Calu3 (cell line): ENCODE data around the gene TFB2M. TPM values are rescaled to one million over a fixed set of nuclear protein-coding genes. Genes with fewer than 3 reads are reported as not detected.

Source experiments
- BruUV-seq: library from RNA; stranded (reverse); fragments of 400-500 nt; replicated peaks from 2 replicates; lab custom pipeline; 2021; lab: Mats Ljungman, UMichigan
- CTCF ChIA-PET: fragments of 300-600 bp; sonication (Branson Sonifier 250); formaldehyde crosslinking; loops from one replicate; lab custom pipeline; 2022; ENCODE audit warnings: antibody characterized with exemption; lab: Charles Lee
- DNase-seq: peaks from one replicate; pipeline ENCODE4 v3.0.0; 2022
- H3K27ac Mint-ChIP-seq: one replicate; pipeline ENCODE4 v1.8.0; 2022; ENCODE audit warnings: mixed read lengths; ENCODE audit not compliant: unreplicated experiment
- H3K27me3 Mint-ChIP-seq: one replicate; pipeline ENCODE4 v1.8.0; 2022; ENCODE audit warnings: mixed read lengths; ENCODE audit not compliant: unreplicated experiment
- H3K36me3 Mint-ChIP-seq: one replicate; pipeline ENCODE4 v1.8.0; 2022; ENCODE audit warnings: mild to moderate bottlenecking, moderate library complexity, mixed read lengths; ENCODE audit not compliant: insufficient read depth, unreplicated experiment
- H3K4me1 Mint-ChIP-seq: one replicate; pipeline ENCODE4 v1.8.0; 2022; ENCODE audit warnings: mild to moderate bottlenecking, low read depth, mixed read lengths; ENCODE audit not compliant: unreplicated experiment
- H3K4me3 Mint-ChIP-seq: one replicate; pipeline ENCODE4 v1.8.0; 2022; ENCODE audit warnings: mild to moderate bottlenecking, low read depth, moderate library complexity, mixed read lengths; ENCODE audit not compliant: unreplicated experiment
- H3K9me3 Mint-ChIP-seq: one replicate; pipeline ENCODE4 v1.8.0; 2022; ENCODE audit warnings: low read depth, mixed read lengths; ENCODE audit not compliant: unreplicated experiment
- intact Hi-C: fragments of 100-400 bp; cut with micrococcal nuclease; formaldehyde crosslinking; loops from one replicate; pipeline ENCODE4 v1.10.0; 2022; ENCODE audit not compliant: unreplicated experiment
- total RNA-seq: library from RNA; stranded (reverse); gene quantifications from 2 replicates; pipeline ENCODE4 v1.2.3, GENCODE V29; 2022
- TF ChIP-seq, protein P1 (sequence below): fragments of 200-600 bp; IDR thresholded peaks from one replicate; pipeline ENCODE4 v1.8.0; 2022; ENCODE audit warnings: antibody characterized with exemption; ENCODE audit not compliant: unreplicated experiment

The TFB2M gene
- total RNA-seq, 1 experiment from 2014 or later: 23.0 TPM

DNA sequence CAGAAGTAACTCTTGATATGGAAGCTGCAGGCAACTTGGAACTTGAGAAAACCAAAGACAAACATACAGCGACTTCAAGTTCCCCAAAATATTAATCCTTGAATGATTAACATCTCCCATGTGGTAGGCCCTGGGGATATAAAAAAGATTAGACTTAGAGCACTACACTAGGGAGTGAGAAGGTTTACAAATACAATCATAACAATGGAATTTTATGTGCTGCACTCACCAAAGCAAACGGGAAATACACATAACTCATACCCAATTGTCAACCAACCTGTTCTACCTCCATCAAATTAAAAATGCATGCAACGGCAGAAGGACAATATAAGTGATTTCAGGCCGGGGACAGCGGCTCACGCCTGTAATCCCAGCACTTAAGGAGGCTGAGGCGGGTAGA, 62.7 kb downstream of the TFB2M start:
- peak overlapping the region; percentile 20 for H3K4me3 Mint-ChIP-seq
- H3K4me1 Mint-ChIP-seq: peaks cover 50% of the 10 kb centered on the region
- H3K36me3 Mint-ChIP-seq: peaks cover 27% of the 10 kb centered on the region
- DNase-seq: peak; percentile 42
- BruUV-seq: no TSS peak
- H3K27me3 Mint-ChIP-seq: no peaks in the 10 kb centered on the region
- no peaks in the 10 kb centered on the region for H3K9me3 Mint-ChIP-seq
- H3K27ac Mint-ChIP-seq: peak overlapping the region; percentile 55
- TF ChIP-seq, protein P1, sequence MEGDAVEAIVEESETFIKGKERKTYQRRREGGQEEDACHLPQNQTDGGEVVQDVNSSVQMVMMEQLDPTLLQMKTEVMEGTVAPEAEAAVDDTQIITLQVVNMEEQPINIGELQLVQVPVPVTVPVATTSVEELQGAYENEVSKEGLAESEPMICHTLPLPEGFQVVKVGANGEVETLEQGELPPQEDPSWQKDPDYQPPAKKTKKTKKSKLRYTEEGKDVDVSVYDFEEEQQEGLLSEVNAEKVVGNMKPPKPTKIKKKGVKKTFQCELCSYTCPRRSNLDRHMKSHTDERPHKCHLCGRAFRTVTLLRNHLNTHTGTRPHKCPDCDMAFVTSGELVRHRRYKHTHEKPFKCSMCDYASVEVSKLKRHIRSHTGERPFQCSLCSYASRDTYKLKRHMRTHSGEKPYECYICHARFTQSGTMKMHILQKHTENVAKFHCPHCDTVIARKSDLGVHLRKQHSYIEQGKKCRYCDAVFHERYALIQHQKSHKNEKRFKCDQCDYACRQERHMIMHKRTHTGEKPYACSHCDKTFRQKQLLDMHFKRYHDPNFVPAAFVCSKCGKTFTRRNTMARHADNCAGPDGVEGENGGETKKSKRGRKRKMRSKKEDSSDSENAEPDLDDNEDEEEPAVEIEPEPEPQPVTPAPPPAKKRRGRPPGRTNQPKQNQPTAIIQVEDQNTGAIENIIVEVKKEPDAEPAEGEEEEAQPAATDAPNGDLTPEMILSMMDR: no peak
- CTCF ChIA-PET: interaction anchor here (0.7 kb wide), 1 partner anchor 1669 kb away, joined by 3 read pairs; no protein-coding TSS in a partner anchor
- intact Hi-C loops: loop anchor here (5.0 kb wide), 1 partner anchor 64 kb away; the partner anchor contains the start of genes CNST and TFB2M

- DNase-seq: peak; percentile 44
- Mint-ChIP-seq H3K4me3 (no peak overlapping the region), H3K9me3 (no peaks in the 10 kb centered on the region), H3K27ac (no peak overlapping the region), H3K4me1 (peaks cover 22% of the 10 kb centered on the region), H3K36me3 (no peaks in the 10 kb centered on the region), H3K27me3 (no peaks in the 10 kb centered on the region)
- intact Hi-C loops: loop anchor here (1.0 to 2.0 kb wide), 3 partner anchors 35 to 257 kb away; no protein-coding TSS in a partner anchor
- TF ChIP-seq, protein P1: peak; percentile 46
- BruUV-seq: no TSS peak
- CTCF ChIA-PET: interaction anchor here (0.7 to 1.0 kb wide), 3 partner anchors 30 to 256 kb away, joined by 3 read pairs; no protein-coding TSS in a partner anchor
These were observed 68.6 kb downstream of the TFB2M start for GRCh38 chr1:246497331-246497915.

GRCh38 chr1:246492611-246493245, 73.3 kb downstream of the TFB2M start:
- CTCF ChIA-PET: no interaction called here
- Mint-ChIP-seq H3K27ac (no peak overlapping the region), H3K9me3 (no peaks in the 10 kb centered on the region), H3K36me3 (no peaks in the 10 kb centered on the region), H3K4me3 (no peak overlapping the region), H3K27me3 (no peaks in the 10 kb centered on the region), H3K4me1 (peaks cover 5% of the 10 kb centered on the region)
- DNase-seq: peak; percentile 76
- intact Hi-C loops: loop anchor here (1.0 kb wide), 3 partner anchors 38 to 1339 kb away; no protein-coding TSS in a partner anchor
- TF ChIP-seq, protein P1: peak; percentile 50
- no TSS peak for BruUV-seq

GRCh38 chr1:246491551-246492053, 74.5 kb downstream of the TFB2M start:
- no TSS peak for BruUV-seq
- Mint-ChIP-seq H3K4me3 (no peak overlapping the region), H3K27me3 (no peaks in the 10 kb centered on the region), H3K9me3 (no peaks in the 10 kb centered on the region), H3K27ac (no peak overlapping the region), H3K36me3 (no peaks in the 10 kb centered on the region), H3K4me1 (no peaks in the 10 kb centered on the region)
- no peak for DNase-seq
- TF ChIP-seq, protein P1: no peak
- intact Hi-C loops: loop anchor here (1.0 kb wide), 3 partner anchors 37 to 1338 kb away; no protein-coding TSS in a partner anchor
- CTCF ChIA-PET: interaction anchor here (0.5 to 0.6 kb wide), 3 partner anchors 150 to 1061 kb away, joined by 3 read pairs; no protein-coding TSS in a partner anchor

Other genes starting within 250 kb of the TFB2M start
- gene SMYD3, start 59.0 kb downstream of the TFB2M start, total RNA-seq: 34.2 and 35.1 TPM in 2 replicates
- gene CNST, start 195 bp upstream of the TFB2M start, total RNA-seq: 21.7 and 22.5 TPM in 2 replicates
- 36.0 and 40.0 TPM in 2 replicates for gene SCCPDH, start 158.1 kb upstream of the TFB2M start, total RNA-seq